ENCODE measurements around the gene ANKFN1.

DNA sequence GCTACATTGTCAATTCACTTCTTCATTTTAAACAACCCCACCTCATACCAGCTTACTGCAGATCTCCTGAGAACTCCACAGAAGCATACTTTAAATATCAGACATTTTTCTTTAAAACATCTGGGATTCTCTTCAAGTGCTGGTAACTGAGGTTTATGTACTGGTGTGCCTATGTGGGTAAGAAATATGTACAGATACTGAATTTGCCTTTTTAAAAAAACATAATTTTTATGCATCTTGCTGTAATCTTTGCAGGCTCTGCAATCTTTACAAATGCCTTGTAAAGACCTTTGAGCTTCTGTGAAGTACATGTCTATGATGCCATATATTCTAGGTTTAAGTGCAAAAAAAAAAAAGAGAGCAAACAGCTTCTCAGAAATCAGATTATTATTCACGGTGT, 312.6 kb downstream of the ANKFN1 start:
- TF ChIP-seq, protein P1, sequence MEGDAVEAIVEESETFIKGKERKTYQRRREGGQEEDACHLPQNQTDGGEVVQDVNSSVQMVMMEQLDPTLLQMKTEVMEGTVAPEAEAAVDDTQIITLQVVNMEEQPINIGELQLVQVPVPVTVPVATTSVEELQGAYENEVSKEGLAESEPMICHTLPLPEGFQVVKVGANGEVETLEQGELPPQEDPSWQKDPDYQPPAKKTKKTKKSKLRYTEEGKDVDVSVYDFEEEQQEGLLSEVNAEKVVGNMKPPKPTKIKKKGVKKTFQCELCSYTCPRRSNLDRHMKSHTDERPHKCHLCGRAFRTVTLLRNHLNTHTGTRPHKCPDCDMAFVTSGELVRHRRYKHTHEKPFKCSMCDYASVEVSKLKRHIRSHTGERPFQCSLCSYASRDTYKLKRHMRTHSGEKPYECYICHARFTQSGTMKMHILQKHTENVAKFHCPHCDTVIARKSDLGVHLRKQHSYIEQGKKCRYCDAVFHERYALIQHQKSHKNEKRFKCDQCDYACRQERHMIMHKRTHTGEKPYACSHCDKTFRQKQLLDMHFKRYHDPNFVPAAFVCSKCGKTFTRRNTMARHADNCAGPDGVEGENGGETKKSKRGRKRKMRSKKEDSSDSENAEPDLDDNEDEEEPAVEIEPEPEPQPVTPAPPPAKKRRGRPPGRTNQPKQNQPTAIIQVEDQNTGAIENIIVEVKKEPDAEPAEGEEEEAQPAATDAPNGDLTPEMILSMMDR (conservative IDR thresholded peaks at IDR 0.05) = no peak
- no peak for TF ChIP-seq ZFX (IDR thresholded peaks at IDR 0.05)

Data from C4-2B (cell line).